Mesendoderm (in vitro differentiated cells): ENCODE measurements around the gene TGM4.
A peak's percentile ranks its signal among the peaks of the same experiment; 100 is the strongest.

Source experiments
- DNase-seq: peaks from one replicate; pipeline ENCODE4 v3.0.0; 2013
- H2AK5ac ChIP-seq: 2 replicates; pipeline ENCODE4 v1.6.1; 2013; ENCODE audit warnings: low read length, inconsistent platforms
- H2BK120ac ChIP-seq: 2 replicates; pipeline ENCODE4 v1.6.1; 2013; ENCODE audit warnings: low read depth, mild to moderate bottlenecking, low read length, moderate library complexity, mixed read lengths
- H2BK15ac ChIP-seq: replicated peaks from 2 replicates; pipeline ENCODE4 v1.6.1; 2013; ENCODE audit warnings: low read depth, mild to moderate bottlenecking, moderate library complexity
- H2BK5ac ChIP-seq: 2 replicates; pipeline ENCODE4 v1.6.1; 2013; ENCODE audit warnings: low read length, inconsistent platforms
- H3K18ac ChIP-seq: 2 replicates; pipeline ENCODE4 v1.6.1; 2013; ENCODE audit warnings: mild to moderate bottlenecking, low read length, mixed read lengths
- H3K23ac ChIP-seq: one replicate; pipeline ENCODE4 v1.6.1; 2013; ENCODE audit warnings: low read length
- H3K27ac ChIP-seq: 2 replicates; pipeline ENCODE4 v1.5.1; 2013; ENCODE audit warnings: low read depth, mild to moderate bottlenecking, inconsistent platforms, low read length, moderate library complexity
- H3K27me3 ChIP-seq: 2 replicates; pipeline ENCODE4 v1.6.1; 2013; ENCODE audit warnings: low read length, control low read depth, mild to moderate bottlenecking, inconsistent platforms; ENCODE audit not compliant: insufficient read depth, poor library complexity
- H3K36me3 ChIP-seq: 2 replicates; pipeline ENCODE4 v1.6.1; 2013; ENCODE audit warnings: low read length, inconsistent platforms; ENCODE audit not compliant: control insufficient read depth, insufficient read depth
- H3K4ac ChIP-seq: one replicate; pipeline ENCODE4 v1.6.1; 2013; ENCODE audit warnings: low read depth, mild to moderate bottlenecking, low read length, moderate library complexity
- H3K4me1 ChIP-seq: 2 replicates; pipeline ENCODE4 v1.6.1; 2013; ENCODE audit warnings: low read depth, low read length, inconsistent platforms; ENCODE audit not compliant: control insufficient read depth
- H3K4me2 ChIP-seq: 2 replicates; pipeline ENCODE4 v1.6.1; 2013; ENCODE audit warnings: low read length
- H3K4me3 ChIP-seq: 2 replicates; pipeline ENCODE4 v1.5.1; 2013; ENCODE audit warnings: mild to moderate bottlenecking, low read length
- H3K56ac ChIP-seq: one replicate; pipeline ENCODE4 v1.6.1; 2013; ENCODE audit warnings: low read length
- H3K79me1 ChIP-seq: 2 replicates; pipeline ENCODE4 v1.6.1; 2013; ENCODE audit warnings: low read length, inconsistent platforms
- H3K79me2 ChIP-seq: 2 replicates; pipeline ENCODE4 v1.6.1; 2013; ENCODE audit warnings: mild to moderate bottlenecking, low read length; ENCODE audit not compliant: control insufficient read depth, insufficient read depth
- H3K9ac ChIP-seq: 2 replicates; pipeline ENCODE4 v1.6.1; 2013; ENCODE audit warnings: low read length, inconsistent platforms
- H4K5ac ChIP-seq: one replicate; pipeline ENCODE4 v1.6.1; 2013; ENCODE audit warnings: low read length
- H4K8ac ChIP-seq: one replicate; pipeline ENCODE4 v1.6.1; 2013; ENCODE audit warnings: low read depth, mild to moderate bottlenecking, control low read depth, low read length, moderate library complexity
- WGBS: extraction: QIAGEN DNeasy Blood & Tissue Kit; methylation state at CpG from one replicate; pipeline ENCODE4 v1.1.7; 2013; ENCODE audit warnings: low lambda C conversion rate, missing lambda C conversion rate; ENCODE audit not compliant: insufficient coverage; ENCODE audit errors: extremely low coverage; 5-methylcytosine and 5-hydroxymethylcytosine counted together

TGM4 gene

GRCh38 chr3:44909063-44909462 is 34.7 kb downstream of the TGM4 start:
- no peak overlapping the region for H2BK15ac ChIP-seq
- no peak overlapping the region for H3K23ac ChIP-seq
- no peaks in the 10 kb centered on the region for H3K79me2 ChIP-seq
- no peak overlapping the region for H3K9ac ChIP-seq
- H4K8ac ChIP-seq = no peak overlapping the region
- H4K5ac ChIP-seq = no peak overlapping the region
- H3K36me3 ChIP-seq = no peaks in the 10 kb centered on the region
- no peaks in the 10 kb centered on the region for H3K79me1 ChIP-seq
- no peak overlapping the region for H3K56ac ChIP-seq
- no peak overlapping the region for H2BK5ac ChIP-seq
- H2BK120ac ChIP-seq = no peak overlapping the region
- H3K27me3 ChIP-seq = no peaks in the 10 kb centered on the region
- H3K18ac ChIP-seq = no peak overlapping the region
- no peaks in the 10 kb centered on the region for H3K4me1 ChIP-seq
- no peak for DNase-seq
- no peak overlapping the region for H3K27ac ChIP-seq
- WGBS = no CpG with 5 or more reads among the region's 2 CpGs
- H3K4ac ChIP-seq = no peak overlapping the region
- H3K4me2 ChIP-seq = no peak overlapping the region
- H2AK5ac ChIP-seq = no peak overlapping the region
- no peak overlapping the region for H3K4me3 ChIP-seq

GRCh38 chr3:44910693-44911092 is 36.3 kb downstream of the TGM4 start:
- H3K4me1 ChIP-seq = no peaks in the 10 kb centered on the region
- WGBS = no CpG with 5 or more reads among the region's 3 CpGs

GRCh38 chr3:44913868-44914468 is 39.6 kb downstream of the TGM4 start:
- Histone ChIP-seq H3K4me2 (no peak overlapping the region), H2BK120ac (no peak overlapping the region), H3K4me3 (no peak overlapping the region), H3K27ac (no peak overlapping the region), H3K56ac (peak overlapping the region; percentile 39), H3K18ac (no peak overlapping the region), H4K5ac (no peak overlapping the region), H2AK5ac (no peak overlapping the region), H2BK15ac (no peak overlapping the region), H3K79me2 (no peaks in the 10 kb centered on the region), H2BK5ac (no peak overlapping the region), H4K8ac (no peak overlapping the region), H3K27me3 (no peaks in the 10 kb centered on the region), H3K4me1 (no peaks in the 10 kb centered on the region), H3K36me3 (no peaks in the 10 kb centered on the region), H3K4ac (no peak overlapping the region), H3K23ac (no peak overlapping the region), H3K9ac (no peak overlapping the region), H3K79me1 (no peaks in the 10 kb centered on the region)
- peak; percentile 91 for DNase-seq
- WGBS = no CpG with 5 or more reads among the region's 4 CpGs

More at GRCh38 chr3:44910693-44911092, 36.3 kb downstream of the TGM4 start:
- no peak for DNase-seq
- H3K27me3 ChIP-seq = no peaks in the 10 kb centered on the region
- H3K56ac ChIP-seq = no peak overlapping the region
- no peaks in the 10 kb centered on the region for H3K36me3 ChIP-seq
- no peak overlapping the region for H2BK15ac ChIP-seq
- H3K23ac ChIP-seq = no peak overlapping the region
- H3K9ac ChIP-seq = no peak overlapping the region
- no peak overlapping the region for H4K8ac ChIP-seq
- H2BK120ac ChIP-seq = no peak overlapping the region
- no peaks in the 10 kb centered on the region for H3K79me2 ChIP-seq
- no peak overlapping the region for H3K27ac ChIP-seq
- H3K18ac ChIP-seq = no peak overlapping the region
- H2BK5ac ChIP-seq = no peak overlapping the region
- no peak overlapping the region for H3K4ac ChIP-seq
- no peak overlapping the region for H3K4me2 ChIP-seq
- no peaks in the 10 kb centered on the region for H3K79me1 ChIP-seq
- H2AK5ac ChIP-seq = no peak overlapping the region
- H4K5ac ChIP-seq = no peak overlapping the region
- H3K4me3 ChIP-seq = no peak overlapping the region

- no peak overlapping the region for H2BK15ac ChIP-seq
- H3K36me3 ChIP-seq = no peaks in the 10 kb centered on the region
- H4K5ac ChIP-seq = no peak overlapping the region
- H3K79me1 ChIP-seq = no peaks in the 10 kb centered on the region
- no peak overlapping the region for H2BK120ac ChIP-seq
- no peak overlapping the region for H3K27ac ChIP-seq
- no peak overlapping the region for H3K23ac ChIP-seq
- H3K9ac ChIP-seq = no peak overlapping the region
- no CpG with 5 or more reads among the region's 4 CpGs for WGBS
- H3K4ac ChIP-seq = no peak overlapping the region
- H3K4me1 ChIP-seq = no peaks in the 10 kb centered on the region
- no peak overlapping the region for H2BK5ac ChIP-seq
- H3K27me3 ChIP-seq = no peaks in the 10 kb centered on the region
- no peak overlapping the region for H4K8ac ChIP-seq
- H3K4me3 ChIP-seq = no peak overlapping the region
- peak; percentile 58 for DNase-seq
- no peaks in the 10 kb centered on the region for H3K79me2 ChIP-seq
- H3K4me2 ChIP-seq = no peak overlapping the region
- no peak overlapping the region for H3K56ac ChIP-seq
- no peak overlapping the region for H3K18ac ChIP-seq
- H2AK5ac ChIP-seq = no peak overlapping the region
Measured at GRCh38 chr3:44914936-44915335, 40.5 kb downstream of the TGM4 start.

- Histone ChIP-seq H2BK15ac (no peak overlapping the region), H3K4me2 (no peak overlapping the region), H4K5ac (no peak overlapping the region), H2AK5ac (no peak overlapping the region), H3K79me1 (no peaks in the 10 kb centered on the region), H3K27me3 (no peaks in the 10 kb centered on the region), H3K18ac (no peak overlapping the region), H2BK5ac (no peak overlapping the region), H3K79me2 (no peaks in the 10 kb centered on the region), H3K56ac (no peak overlapping the region), H3K27ac (no peak overlapping the region), H3K9ac (no peak overlapping the region), H3K36me3 (no peaks in the 10 kb centered on the region), H2BK120ac (no peak overlapping the region), H3K4ac (no peak overlapping the region), H3K23ac (no peak overlapping the region), H3K4me1 (no peaks in the 10 kb centered on the region), H3K4me3 (no peak overlapping the region), H4K8ac (no peak overlapping the region)
- no CpG with 5 or more reads among the region's 8 CpGs for WGBS
- peak; percentile 94 for DNase-seq
Measured at GRCh38 chr3:44915702-44916438, 41.5 kb downstream of the TGM4 start.
